ENCODE results near the gene GAGE2A.
"Not testable (repeated sequence)": the region's sequence is repeated elsewhere in the genome, so short reads cannot be mapped to it uniquely, and the experiment has no call there.

DNA sequence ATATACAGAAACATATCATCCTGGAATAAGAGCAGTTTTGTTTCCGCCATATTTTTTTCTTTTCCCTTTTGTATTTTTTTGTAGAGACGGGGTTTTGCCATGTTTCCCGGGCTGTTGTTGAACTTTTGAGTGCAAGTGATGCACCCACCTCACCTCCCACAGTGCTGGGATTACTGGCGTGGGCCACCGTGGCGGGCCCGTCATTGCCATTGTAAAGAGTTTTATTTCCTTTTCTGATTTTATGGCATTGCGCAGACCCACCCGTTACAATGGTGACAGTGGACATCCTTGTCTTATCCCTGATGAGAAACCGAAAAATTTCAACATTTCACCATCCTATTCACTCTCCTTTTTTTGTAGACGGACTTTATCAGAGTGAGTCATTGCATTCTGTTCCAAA, 20.6 kb upstream of the GAGE2A start:
- not testable (repeated sequence) for TF ChIP-seq CHD2 (IDR thresholded peaks at IDR 0.05; ENCODE audit: low read length); POLR2AphosphoS5 (IDR thresholded peaks at IDR 0.05; ENCODE audit: low read depth, low read length); TAF1 (IDR thresholded peaks at IDR 0.05; ENCODE audit: low read depth, low read length); SP2 (IDR thresholded peaks at IDR 0.05; ENCODE audit: low read length); CEBPB (IDR thresholded peaks at IDR 0.05; ENCODE audit: low read depth, low read length); EP300 (IDR thresholded peaks at IDR 0.05; ENCODE audit: borderline replicate concordance in 1 of 2, low read depth in 2 of 2, low read length in 2 of 2); SRF (IDR thresholded peaks at IDR 0.05; ENCODE audit: low read depth, low read length); FOSL1 (IDR thresholded peaks at IDR 0.05; ENCODE audit: insufficient read depth, low read depth, low read length); CBX5 (IDR thresholded peaks at IDR 0.05; ENCODE audit: low read depth, low read length); RXRA (IDR thresholded peaks at IDR 0.05; ENCODE audit: insufficient read depth, low read depth, low read length)
- TF ChIP-seq, protein P1, sequence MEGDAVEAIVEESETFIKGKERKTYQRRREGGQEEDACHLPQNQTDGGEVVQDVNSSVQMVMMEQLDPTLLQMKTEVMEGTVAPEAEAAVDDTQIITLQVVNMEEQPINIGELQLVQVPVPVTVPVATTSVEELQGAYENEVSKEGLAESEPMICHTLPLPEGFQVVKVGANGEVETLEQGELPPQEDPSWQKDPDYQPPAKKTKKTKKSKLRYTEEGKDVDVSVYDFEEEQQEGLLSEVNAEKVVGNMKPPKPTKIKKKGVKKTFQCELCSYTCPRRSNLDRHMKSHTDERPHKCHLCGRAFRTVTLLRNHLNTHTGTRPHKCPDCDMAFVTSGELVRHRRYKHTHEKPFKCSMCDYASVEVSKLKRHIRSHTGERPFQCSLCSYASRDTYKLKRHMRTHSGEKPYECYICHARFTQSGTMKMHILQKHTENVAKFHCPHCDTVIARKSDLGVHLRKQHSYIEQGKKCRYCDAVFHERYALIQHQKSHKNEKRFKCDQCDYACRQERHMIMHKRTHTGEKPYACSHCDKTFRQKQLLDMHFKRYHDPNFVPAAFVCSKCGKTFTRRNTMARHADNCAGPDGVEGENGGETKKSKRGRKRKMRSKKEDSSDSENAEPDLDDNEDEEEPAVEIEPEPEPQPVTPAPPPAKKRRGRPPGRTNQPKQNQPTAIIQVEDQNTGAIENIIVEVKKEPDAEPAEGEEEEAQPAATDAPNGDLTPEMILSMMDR (IDR thresholded peaks at IDR 0.05; ENCODE audit: control extremely low read depth in 1 of 3, insufficient read depth in 1 of 3, low read depth in 1 of 3, low read length in 3 of 3), result not testable (repeated sequence)
- TF ChIP-seq, protein P2, sequence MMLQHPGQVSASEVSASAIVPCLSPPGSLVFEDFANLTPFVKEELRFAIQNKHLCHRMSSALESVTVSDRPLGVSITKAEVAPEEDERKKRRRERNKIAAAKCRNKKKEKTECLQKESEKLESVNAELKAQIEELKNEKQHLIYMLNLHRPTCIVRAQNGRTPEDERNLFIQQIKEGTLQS (IDR thresholded peaks at IDR 0.05; ENCODE audit: insufficient read depth, low read depth, low read length), result not testable (repeated sequence)
- TF ChIP-seq, protein P3, sequence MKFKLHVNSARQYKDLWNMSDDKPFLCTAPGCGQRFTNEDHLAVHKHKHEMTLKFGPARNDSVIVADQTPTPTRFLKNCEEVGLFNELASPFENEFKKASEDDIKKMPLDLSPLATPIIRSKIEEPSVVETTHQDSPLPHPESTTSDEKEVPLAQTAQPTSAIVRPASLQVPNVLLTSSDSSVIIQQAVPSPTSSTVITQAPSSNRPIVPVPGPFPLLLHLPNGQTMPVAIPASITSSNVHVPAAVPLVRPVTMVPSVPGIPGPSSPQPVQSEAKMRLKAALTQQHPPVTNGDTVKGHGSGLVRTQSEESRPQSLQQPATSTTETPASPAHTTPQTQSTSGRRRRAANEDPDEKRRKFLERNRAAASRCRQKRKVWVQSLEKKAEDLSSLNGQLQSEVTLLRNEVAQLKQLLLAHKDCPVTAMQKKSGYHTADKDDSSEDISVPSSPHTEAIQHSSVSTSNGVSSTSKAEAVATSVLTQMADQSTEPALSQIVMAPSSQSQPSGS (IDR thresholded peaks at IDR 0.05; ENCODE audit: low read length), result not testable (repeated sequence)

Data from H1 (cell line).